ENCODE results near the gene DMD. TPM values are rescaled to one million over a fixed set of nuclear protein-coding genes. Genes with fewer than 3 reads are reported as not detected.

The DMD gene
- polyA plus RNA-seq, 3 donors, result 17.3 to 18.8 (median 18.0) TPM

DNA sequence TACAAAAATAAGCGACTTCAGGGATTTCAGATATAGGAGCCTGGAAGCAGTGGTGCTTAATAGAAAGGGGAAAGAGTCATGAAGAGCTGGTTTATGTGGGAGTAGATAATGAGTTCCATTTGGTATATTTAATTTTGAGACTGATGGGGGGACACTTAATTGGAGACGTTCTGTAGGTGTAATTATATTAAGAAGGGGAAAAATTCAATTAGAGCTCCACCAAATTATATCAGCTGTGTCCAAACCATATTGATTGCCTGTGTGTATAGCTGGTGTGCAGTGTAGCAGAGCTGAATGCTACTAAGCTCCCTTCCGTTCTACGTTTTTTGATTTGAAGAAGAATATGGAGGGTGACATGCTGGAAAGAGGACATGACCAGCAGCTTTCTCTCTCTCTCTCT, 282.3 kb downstream of the DMD start:
- no peak for DNase-seq (ENCODE audit: extremely low read depth in 1 of 11, low read depth in 9 of 11, low spot score in 4 of 11)

DNA sequence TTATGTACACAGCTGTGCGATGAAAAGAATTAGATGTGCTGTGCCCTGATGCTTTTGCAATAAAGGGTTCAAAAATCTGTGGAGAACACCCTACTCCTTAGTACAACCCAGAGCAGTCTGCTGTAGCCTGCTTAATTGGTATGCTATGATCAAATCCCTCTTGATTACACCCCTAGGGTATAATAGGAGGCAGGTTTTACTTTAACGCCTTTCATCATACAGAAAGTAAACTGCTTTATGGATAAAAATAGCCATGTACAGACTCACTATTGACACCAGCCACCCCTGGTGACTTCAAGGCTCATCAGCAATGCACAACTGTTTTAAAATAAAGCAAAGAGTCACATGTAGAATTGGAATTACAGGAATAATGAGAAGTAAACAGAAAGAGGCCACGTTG, 315.3 kb downstream of the DMD start:
- DNase-seq (ENCODE audit: extremely low read depth in 1 of 11, low read depth in 9 of 11, low spot score in 4 of 11), result no peak

DNA sequence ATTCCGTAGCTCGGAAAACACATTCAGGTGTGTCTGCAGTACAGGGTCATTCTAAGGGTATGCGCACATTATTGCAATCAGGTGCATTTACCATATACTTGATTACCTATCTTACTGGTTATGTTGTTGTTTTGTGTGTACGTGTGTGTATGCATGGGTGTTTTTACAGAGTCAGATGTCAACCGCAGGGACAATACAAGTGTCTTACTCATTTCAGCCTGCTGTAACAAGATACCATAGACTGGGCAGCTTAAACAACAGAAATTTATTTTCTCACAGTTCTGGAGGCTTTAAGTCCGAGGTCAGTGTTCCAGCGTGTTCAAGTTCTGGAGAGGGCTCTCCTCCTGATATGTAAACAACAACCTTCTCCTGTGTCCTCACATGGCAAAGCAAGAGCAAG, 316.7 kb downstream of the DMD start:
- no peak for DNase-seq (ENCODE audit: extremely low read depth in 1 of 11, low read depth in 9 of 11, low spot score in 4 of 11)

DNA sequence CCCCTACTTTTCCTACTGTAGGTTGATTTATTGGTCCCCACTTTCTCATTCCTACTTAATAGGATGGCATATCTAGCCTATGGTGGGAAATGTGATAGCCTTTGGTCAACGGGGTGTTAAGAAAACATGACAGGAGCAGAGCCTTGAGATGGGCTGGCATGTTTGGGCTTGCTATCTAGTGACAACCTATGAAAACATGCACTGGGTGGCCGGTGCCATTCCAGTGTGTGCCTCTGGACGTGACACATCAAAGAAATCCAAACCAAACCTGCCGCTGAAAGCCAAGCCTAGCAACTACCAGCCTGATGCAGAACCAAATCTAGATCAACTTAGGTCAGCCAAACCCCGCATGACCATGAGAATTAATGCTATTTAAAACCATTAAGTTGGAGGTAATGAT, 317.6 kb downstream of the DMD start:
- DNase-seq (ENCODE audit: extremely low read depth in 1 of 11, low read depth in 9 of 11, low spot score in 4 of 11), result peak in 6 of 11 donors; percentile 7 to 24 (median 14)

DNA sequence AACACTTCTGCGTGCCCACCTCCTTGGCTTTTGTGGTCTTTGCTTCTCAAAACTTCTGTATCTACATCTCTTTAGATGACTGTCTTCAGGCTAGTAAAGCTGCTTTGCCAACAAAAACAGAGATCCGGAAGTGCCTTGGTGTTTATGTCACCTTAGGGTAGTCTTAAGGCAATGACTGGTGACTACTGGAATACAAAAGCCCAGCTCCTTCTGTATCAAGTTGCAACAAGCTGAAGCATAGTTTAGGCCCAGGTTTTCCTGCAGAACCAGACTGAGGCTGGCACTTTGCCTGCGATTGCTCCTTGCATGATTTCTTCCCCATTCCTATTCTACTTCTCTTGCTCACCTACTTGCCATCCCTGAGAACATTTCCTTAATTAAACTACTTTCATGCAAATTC, 333.8 kb downstream of the DMD start:
- DNase-seq (ENCODE audit: extremely low read depth in 1 of 11, low read depth in 9 of 11, low spot score in 4 of 11), result no peak

DNA sequence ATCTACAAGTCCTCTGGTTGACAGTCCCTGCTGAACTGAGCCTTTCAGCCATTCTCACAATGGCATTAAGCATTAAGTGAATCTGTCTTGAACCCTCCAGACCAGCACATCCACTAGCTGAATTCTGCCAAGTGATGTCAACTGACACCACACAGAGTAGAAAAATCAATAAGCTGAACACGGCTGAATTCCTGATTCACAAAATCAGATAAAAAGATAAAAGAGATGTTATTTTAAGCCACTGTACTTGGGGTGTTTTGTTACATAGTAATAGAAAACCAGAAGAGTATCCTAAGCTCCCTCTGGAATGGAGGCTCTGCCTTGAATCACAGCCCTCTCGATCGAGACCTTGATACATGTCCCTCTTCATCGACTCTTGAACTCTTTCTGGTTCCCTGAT, 336.5 kb downstream of the DMD start:
- no peak for DNase-seq (ENCODE audit: extremely low read depth in 1 of 11, low read depth in 9 of 11, low spot score in 4 of 11)

DNA sequence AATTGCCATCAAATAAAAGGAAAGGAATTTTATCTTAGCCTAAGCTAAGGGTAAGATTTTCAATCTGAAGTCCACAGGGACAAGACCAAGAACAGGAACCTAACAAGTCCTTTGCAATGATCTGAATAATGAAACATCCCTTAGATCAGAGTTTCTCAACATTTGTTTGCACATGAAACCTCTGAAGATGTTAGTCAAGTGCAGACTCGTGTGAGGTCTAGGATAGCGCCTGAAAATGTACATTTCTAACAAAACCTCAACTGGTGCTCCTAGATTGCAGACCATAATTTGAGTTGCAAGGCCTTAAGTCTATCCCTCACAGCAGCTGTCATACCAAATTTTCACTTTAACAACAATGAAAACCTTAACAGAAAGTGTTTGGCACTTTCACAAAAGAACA, 337.6 kb downstream of the DMD start:
- no peak for DNase-seq (ENCODE audit: extremely low read depth in 1 of 11, low read depth in 9 of 11, low spot score in 4 of 11)

DNA sequence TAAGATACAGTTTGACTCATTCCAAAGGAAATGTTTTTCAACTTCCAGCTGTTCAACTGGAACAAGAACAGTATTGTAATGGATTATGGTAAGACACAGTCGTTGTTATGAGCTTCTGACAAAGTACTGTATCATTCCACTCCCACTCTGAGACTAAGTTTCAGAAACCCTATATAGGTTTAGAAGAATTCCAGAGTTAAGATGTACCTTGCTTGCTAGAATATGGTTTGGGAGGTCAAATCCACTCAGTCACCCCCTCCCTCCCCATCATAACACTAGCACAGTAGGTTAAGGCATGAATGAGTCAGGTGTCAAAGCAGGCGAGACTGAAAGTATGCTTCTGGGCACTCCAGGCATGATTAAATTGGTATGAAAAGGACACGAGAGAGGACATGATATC, 339.7 kb downstream of the DMD start:
- no peak for DNase-seq (ENCODE audit: extremely low read depth in 1 of 11, low read depth in 9 of 11, low spot score in 4 of 11)

DNA sequence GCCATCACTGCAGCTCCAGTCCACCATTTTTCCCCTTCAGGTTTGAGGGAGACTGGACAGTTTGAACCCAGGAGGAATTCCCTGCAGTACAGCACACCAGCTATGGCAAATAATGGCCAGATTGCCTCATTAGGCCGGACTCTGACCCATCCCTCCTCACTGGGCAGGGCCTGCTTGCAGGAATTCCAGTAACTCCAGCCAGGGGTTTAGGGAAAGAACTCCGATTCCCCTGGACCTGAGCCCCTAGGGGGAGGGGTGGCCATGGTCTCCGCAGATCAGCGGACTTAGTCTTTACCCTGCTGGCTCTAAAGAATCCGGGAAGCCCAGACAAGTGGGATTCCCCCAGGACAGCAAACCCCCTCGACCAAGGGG, 342.8 kb downstream of the DMD start:
- DNase-seq (ENCODE audit: extremely low read depth in 1 of 11, low read depth in 9 of 11, low spot score in 4 of 11), result no peak

DNA sequence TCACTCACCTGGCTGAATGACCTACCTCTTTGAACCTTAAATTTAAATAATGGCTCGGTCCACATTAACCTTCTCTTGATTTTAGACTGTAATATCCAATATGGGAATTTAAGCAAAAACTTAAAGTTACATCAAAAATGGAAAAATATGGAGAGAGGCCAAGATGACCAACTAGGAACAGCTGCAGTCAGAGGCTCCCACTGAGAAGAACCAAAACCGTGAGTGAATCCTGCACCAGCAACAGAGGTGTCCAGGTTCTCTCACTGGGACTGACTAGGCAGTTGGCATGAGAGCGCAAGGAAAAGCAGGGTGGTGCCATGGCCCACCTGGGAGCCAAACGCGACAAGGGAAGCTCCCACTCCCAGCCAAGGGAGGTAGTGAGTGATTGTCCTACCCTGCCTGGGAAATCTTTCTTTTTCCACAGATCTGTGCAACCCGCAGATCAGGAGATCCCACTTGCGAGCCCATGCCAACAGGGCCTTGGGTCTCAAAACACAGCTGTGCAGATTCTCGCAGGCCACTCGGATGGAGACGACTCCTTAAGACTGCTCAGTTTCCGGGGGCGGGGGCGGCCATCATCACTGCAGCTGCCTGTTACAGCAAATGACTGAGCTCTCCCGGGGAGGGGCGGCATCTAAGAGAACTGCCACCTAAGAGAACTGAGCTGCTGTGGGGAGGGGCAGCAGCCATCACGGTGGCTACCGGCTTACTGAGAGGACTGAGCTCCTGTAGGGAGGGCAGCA, 343.4 kb downstream of the DMD start:
- no peak for DNase-seq (ENCODE audit: extremely low read depth in 1 of 11, low read depth in 9 of 11, low spot score in 4 of 11)

DNA sequence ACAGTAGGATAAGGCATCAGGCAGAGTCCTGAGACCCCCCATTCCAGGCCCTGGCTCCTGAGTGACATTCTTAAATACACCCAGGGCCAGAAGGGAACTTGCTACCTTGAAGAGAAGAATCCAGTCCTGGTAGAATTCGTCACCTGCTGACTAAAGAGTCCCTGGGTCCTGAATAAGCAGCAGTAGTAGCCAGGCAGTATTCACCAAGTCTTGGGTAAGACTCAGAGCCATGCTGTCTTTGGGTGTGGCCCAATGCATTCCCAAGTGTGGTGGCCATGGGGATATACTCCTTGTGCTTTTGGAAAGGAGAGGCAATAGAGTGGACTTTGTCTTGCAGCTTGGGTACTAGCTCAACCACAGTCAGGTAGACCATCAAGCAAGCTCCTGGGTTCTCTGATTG, 359.1 kb downstream of the DMD start:
- DNase-seq (ENCODE audit: extremely low read depth in 1 of 11, low read depth in 9 of 11, low spot score in 4 of 11), result no peak

DNA sequence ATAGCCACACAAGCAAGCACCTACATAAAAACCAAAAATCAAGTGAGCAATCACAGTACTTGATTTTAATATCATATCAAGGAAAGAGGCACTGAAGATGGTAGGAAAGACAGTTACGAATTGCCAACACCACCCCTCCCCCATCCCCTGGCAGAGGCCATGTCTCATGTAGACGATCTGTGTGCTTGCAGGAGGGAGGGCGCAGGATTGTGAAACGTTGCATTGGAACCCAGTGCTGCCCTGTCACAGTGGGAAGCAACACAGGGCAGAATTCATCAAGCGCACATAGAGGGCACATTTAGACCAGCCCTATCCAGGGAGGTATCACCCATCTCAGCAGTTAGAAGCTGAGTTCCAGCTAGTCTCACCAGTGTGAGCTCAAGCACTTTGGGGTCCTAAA, 359.8 kb downstream of the DMD start:
- no peak for DNase-seq (ENCODE audit: extremely low read depth in 1 of 11, low read depth in 9 of 11, low spot score in 4 of 11)

DNA sequence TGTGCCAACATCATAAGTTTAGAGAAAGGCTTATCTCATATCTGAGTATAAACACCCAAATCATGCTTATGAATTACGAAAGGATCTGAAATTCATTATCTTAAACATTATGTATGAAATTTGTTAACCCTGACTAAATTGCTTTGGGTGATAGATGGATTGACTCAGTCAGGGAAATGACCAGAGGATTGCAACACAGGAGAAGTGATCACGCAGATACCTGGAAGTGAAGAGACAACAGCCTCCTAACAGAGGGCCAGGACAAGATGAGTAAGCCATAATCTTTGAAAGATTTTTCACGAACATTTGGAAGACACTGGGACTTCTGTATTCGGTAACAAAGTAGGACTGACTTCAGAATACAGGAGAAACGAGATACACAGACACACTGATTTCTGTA, 363.4 kb downstream of the DMD start:
- DNase-seq (ENCODE audit: extremely low read depth in 1 of 11, low read depth in 9 of 11, low spot score in 4 of 11), result no peak

DNA sequence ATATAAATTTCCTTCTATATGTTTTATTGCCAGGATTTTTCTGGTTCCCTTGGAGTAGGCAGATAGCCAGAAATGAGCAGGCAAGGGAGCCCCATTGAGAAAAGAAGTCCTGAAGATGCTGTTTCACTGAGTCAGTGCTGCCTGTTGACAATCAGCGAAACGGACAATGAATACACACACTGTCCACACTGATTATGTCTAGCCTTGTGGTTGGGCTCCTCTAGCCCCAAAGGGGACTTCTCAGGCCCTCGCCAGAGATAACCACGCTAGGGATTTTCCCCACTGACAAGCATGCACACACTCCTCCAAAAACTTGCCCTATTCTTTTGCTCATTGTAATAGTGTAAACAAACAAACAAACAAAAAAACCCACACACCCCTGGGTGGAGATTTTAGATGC, 369.3 kb downstream of the DMD start:
- DNase-seq (ENCODE audit: extremely low read depth in 1 of 11, low read depth in 9 of 11, low spot score in 4 of 11), result no peak

DNA sequence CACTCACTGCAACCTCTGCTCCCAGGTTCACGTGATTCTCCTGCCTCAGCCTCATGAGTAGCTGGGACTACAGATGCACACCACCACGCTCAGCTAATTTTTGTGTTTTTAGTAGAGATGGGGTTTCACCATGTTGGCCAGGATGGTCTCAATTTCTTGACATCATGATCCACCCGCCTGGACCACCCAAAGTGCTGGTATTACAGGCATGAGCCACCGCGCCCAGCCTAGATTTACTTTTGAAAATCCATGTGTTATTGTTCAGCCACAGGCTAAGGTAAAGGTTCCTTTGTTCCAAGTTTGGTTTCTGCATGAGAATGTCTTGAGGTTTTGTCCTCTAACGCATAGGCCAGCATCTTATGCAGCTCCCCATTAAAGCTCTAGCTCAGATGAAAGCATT, 371.6 kb downstream of the DMD start:
- no peak for DNase-seq (ENCODE audit: extremely low read depth in 1 of 11, low read depth in 9 of 11, low spot score in 4 of 11)

DNA sequence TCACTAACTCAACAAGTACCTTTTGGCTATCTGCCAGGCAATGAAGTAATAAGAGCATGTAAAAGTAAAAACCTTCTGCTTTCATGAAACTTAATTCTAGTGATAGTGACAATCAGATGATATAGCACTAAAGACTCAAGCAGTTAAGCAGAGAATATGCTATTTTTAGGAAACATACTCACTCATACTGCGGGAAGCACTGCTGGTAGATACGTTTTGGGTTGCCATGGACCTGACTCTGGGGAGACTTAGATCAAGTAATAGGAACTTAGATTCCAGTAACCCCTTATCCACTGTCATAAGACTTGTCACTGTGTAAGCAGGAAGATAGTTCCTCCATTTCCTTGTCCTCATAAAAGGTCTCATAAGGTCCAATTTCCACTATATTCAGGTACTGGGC, 386.3 kb downstream of the DMD start:
- DNase-seq (ENCODE audit: extremely low read depth in 1 of 11, low read depth in 9 of 11, low spot score in 4 of 11), result no peak

DNA sequence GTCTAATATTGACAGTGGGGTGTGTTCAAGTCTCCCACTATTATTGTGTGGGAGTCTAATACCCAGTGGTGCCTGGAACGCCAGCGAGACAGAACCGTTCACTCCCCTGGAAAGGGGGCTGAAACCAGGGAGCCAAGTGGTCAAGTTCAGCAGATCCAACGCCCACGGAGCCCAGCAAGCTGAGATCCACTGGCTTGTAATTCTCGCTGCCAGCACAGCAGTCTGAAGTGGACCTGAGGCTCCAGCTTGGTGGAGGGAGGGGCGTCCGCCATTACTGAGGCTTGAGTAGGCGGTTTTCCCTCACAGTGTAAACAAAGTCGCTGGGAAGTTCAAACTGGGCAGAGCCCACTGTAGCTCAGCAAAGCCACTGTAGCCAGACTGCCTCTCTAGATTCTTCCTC, 407.3 kb downstream of the DMD start:
- DNase-seq (ENCODE audit: extremely low read depth in 1 of 11, low read depth in 9 of 11, low spot score in 4 of 11), result no peak

DNA sequence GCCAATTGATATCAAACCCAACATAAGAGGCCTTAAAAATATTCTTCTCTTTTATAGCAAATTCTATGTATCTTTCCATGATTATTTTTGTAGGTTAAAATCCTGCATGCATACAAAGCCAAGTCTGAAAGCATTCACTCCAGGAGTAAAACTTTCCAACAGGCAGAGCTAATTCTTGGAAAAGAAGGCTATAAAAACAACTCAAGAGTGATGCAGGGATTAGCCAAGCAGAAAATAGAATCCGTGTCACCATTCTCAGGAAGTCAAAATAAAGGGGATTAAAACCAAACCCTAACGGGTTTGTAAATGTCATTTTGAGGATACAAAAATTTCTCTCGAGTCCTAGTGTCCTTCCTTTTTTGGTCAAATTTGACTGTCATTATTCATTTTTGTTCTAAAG, 412.4 kb downstream of the DMD start:
- peak in 4 of 11 donors; percentile 2 to 7 (median 4) for DNase-seq (ENCODE audit: extremely low read depth in 1 of 11, low read depth in 9 of 11, low spot score in 4 of 11)

DNA sequence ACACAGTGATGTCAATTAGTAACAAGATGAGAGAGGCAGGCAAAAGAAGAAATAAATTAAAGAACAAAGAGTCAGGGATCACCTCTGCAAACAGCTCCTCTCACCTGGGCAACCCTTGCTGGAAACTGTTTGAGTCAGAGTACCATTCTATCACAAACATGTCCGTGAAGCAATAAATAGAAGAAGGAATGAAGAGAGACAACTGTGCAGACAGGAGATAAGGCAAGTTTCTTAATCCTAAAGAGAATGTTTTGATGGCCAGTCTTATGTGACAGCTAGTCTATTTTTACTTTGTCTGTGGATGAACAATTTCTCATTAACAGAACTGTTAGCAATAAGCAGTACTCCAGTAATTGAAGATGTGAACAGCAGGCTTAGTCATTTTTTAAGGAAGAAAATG, 422.4 kb downstream of the DMD start:
- DNase-seq (ENCODE audit: extremely low read depth in 1 of 11, low read depth in 9 of 11, low spot score in 4 of 11), result no peak

DNA sequence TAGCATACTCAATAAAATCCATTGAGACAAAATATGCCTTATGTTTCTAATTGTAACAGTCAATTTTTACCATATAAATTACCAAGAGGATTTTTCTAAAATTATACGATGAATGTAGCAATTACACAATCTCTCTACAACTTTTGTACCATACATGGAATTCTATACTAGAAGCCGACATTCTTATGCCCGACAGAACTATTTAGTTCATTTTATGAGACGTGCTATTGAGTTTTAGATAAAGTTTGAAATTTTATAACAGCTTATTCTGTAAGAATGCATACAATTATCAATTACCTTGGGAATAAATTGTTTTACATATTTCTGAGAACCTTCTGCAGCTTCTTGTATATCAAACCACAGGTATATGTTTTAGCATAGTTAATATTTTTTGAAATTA, 431.2 kb downstream of the DMD start:
- no peak for DNase-seq (ENCODE audit: extremely low read depth in 1 of 11, low read depth in 9 of 11, low spot score in 4 of 11)

DNA sequence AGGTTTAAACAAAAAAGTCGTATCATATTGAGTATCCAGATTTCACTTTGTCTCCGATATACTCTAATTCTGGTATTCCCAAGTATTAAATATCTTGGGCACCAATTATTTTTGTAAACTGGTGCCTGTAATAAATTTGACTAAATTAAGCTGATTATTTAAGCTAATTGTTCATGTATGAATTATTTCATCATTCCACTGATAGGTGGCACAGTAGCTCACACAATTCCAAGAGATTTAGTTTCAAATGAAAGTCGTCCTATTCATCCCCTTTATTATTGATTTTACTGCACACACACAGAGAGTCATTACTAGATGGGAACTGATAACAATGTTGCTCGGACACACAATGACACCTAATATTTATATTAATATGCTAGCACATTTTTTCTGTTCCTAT, 432.4 kb downstream of the DMD start:
- no peak for DNase-seq (ENCODE audit: extremely low read depth in 1 of 11, low read depth in 9 of 11, low spot score in 4 of 11)

DNA sequence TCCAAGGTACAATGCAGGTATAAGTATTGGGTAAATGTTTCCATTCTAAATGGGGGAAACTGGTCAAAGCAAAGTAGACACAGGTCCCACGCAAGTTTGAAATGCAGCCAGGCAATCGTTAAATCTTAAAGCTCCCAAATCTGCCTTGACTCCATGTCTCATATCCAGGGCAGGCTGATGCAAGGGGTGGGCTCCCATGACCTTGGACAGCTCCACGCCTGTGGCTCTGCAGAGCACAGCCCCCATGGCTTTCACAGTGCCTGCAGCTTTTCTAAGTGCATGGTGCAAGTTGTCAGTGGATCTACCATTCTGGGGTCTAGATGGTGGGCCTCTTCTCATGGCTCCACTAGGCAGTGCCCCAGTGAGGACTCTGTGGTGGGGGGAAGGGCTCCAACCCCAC, 436.4 kb downstream of the DMD start:
- DNase-seq (ENCODE audit: extremely low read depth in 1 of 11, low read depth in 9 of 11, low spot score in 4 of 11), result no peak
